ENCODE data around the gene SRPK3. TPM values are rescaled to one million over a fixed set of nuclear protein-coding genes. Genes with fewer than 3 reads are reported as not detected.

The SRPK3 gene
- total RNA-seq, 1 experiment from 2014 or later = 1.6 TPM

- Histone ChIP-seq H3K36me3 (ENCODE audit: control insufficient read depth, insufficient read depth, low read length) (peaks cover 3% of the 10 kb centered on the region; the same call in 1 of the 2 replicates), H3K9me3 (ENCODE audit: control insufficient read depth, insufficient read depth, low read depth, low read length) (no peaks in the 10 kb centered on the region), H3K27ac (ENCODE audit: low read length) (no peak overlapping the region), H3K4me1 (ENCODE audit: control insufficient read depth, insufficient read depth, low read length) (peaks cover 10% of the 10 kb centered on the region), H3K4me3 (ENCODE audit: low read depth in 2 of 2, low read length in 2 of 2) (no peak overlapping the region), H3K27me3 (ENCODE audit: control insufficient read depth, insufficient read depth, low read length) (no peaks in the 10 kb centered on the region)
- in situ Hi-C loops (cut with HindIII; ENCODE audit: low pct_unique_long_range_greater_than_20kb, low sequenced_read_pairs) = no loop called here
- ChIA-PET POLR2A (no interaction called here), CTCF (no interaction called here)
- intact Hi-C loops (cut with micrococcal nuclease; ENCODE audit: unreplicated experiment) = loop anchor here (10.0 kb wide), 1 partner anchor 85 kb away; the partner anchor contains the start of gene L1CAM
- BruUV-seq (replicated peaks) = no TSS peak
- TF ChIP-seq TCF7L2 (IDR thresholded peaks at IDR 0.05; ENCODE audit: low read depth, low read length) (no peak), CTCF (IDR thresholded peaks at IDR 0.05) (no peak), REST (IDR thresholded peaks at IDR 0.05; ENCODE audit: insufficient read depth in 1 of 2, low read depth in 2 of 2, low read length in 1 of 2) (no peak), POLR2AphosphoS5 (IDR thresholded peaks at IDR 0.05; ENCODE audit: low read depth, low read length) (no peak; the same call in 1 of the 2 replicates), SIN3A (IDR thresholded peaks at IDR 0.05; ENCODE audit: borderline replicate concordance, insufficient read depth, low read depth, low read length) (no peak)
- ATAC-seq (peak; percentile 47), DNase-seq (ENCODE audit: low read depth, low spot score) (no peak)
Observed at GRCh38 chrX:153800177-153800722, 19.4 kb downstream of the SRPK3 start.

- BruUV-seq (replicated peaks) = no TSS peak
- Histone ChIP-seq H3K27me3 (ENCODE audit: control insufficient read depth, insufficient read depth, low read length) (no peaks in the 10 kb centered on the region), H3K36me3 (ENCODE audit: control insufficient read depth, insufficient read depth, low read length) (no peaks in the 10 kb centered on the region), H3K9me3 (ENCODE audit: control insufficient read depth, insufficient read depth, low read depth, low read length) (no peaks in the 10 kb centered on the region), H3K4me3 (ENCODE audit: low read depth in 2 of 2, low read length in 2 of 2) (no peak overlapping the region), H3K4me1 (ENCODE audit: control insufficient read depth, insufficient read depth, low read length) (peaks cover 5% of the 10 kb centered on the region), H3K27ac (ENCODE audit: low read length) (no peak overlapping the region)
- CTCF ChIA-PET = no interaction called here
- POLR2A ChIA-PET = no interaction called here
- ATAC-seq (peak; percentile 32), DNase-seq (ENCODE audit: low read depth, low spot score) (no peak)
- TF ChIP-seq REST (IDR thresholded peaks at IDR 0.05; ENCODE audit: insufficient read depth in 1 of 2, low read depth in 2 of 2, low read length in 1 of 2) (no peak), POLR2AphosphoS5 (IDR thresholded peaks at IDR 0.05; ENCODE audit: low read depth, low read length) (0 out of 2 replicates have a peak, but pooled peaks have one; percentile 22), SIN3A (IDR thresholded peaks at IDR 0.05; ENCODE audit: borderline replicate concordance, insufficient read depth, low read depth, low read length) (no peak), TCF7L2 (IDR thresholded peaks at IDR 0.05; ENCODE audit: low read depth, low read length) (no peak)
- intact Hi-C loops (cut with micrococcal nuclease; ENCODE audit: unreplicated experiment) = loop anchor here (10.0 kb wide), 1 partner anchor 84 kb away; the partner anchor contains the start of gene L1CAM
- in situ Hi-C loops (cut with HindIII; ENCODE audit: low pct_unique_long_range_greater_than_20kb, low sequenced_read_pairs) = no loop called here
Observed at GRCh38 chrX:153800746-153801145, 19.9 kb downstream of the SRPK3 start.

Data from Panc1 (cell line).